Activated CD8-positive, alpha-beta memory T cell treated with anti-CD3 and anti-CD28 coated beads, Interleukin-2, amount 10 ng/mL, durations not matched to agents 7 days and 5 days (primary cell): ENCODE data around the gene UPP2. TPM values are rescaled to one million over a fixed set of nuclear protein-coding genes. Genes with fewer than 3 reads are reported as not detected.

Experiments used
- ATAC-seq: fragments of 150-1000 bp; cut with Tn5 transposase; one replicate; pipeline ENCODE4 v1.10.0; 2021; ENCODE audit warnings: moderate library complexity
- CTCF ChIA-PET: fragments of 350-600 bp; sonication (Branson Sonifier 250); formaldehyde crosslinking; loops from one replicate; lab custom pipeline; 2021; ENCODE audit warnings: antibody characterized with exemption; lab: Charles Lee
- DNase-seq: peaks from one replicate; pipeline ENCODE4 v3.0.0-alpha.2; 2020
- H3K27ac Mint-ChIP-seq: one replicate; pipeline ENCODE4 v1.8.0; 2021; ENCODE audit warnings: mild to moderate bottlenecking, mixed read lengths
- H3K27me3 Mint-ChIP-seq: one replicate; pipeline ENCODE4 v1.8.0; 2021; ENCODE audit warnings: mixed read lengths
- H3K36me3 Mint-ChIP-seq: one replicate; pipeline ENCODE4 v1.8.0; 2021; ENCODE audit warnings: mild to moderate bottlenecking, mixed read lengths
- H3K4me1 Mint-ChIP-seq: one replicate; pipeline ENCODE4 v1.8.0; 2021; ENCODE audit warnings: mixed read lengths
- H3K4me3 Mint-ChIP-seq: one replicate; pipeline ENCODE4 v1.8.0; 2021; ENCODE audit warnings: mild to moderate bottlenecking, moderate library complexity, mixed read lengths
- H3K9me3 Mint-ChIP-seq: one replicate; pipeline ENCODE4 v1.8.0; 2022; ENCODE audit warnings: low read depth, mixed read lengths
- total RNA-seq, 2 experiments: library from RNA; stranded (reverse); gene quantifications; one replicate each; pipeline ENCODE4 v1.2.3, GENCODE V29; 2021

The UPP2 gene
- total RNA-seq, 2 experiments from 2014 or later = not detected

DNA sequence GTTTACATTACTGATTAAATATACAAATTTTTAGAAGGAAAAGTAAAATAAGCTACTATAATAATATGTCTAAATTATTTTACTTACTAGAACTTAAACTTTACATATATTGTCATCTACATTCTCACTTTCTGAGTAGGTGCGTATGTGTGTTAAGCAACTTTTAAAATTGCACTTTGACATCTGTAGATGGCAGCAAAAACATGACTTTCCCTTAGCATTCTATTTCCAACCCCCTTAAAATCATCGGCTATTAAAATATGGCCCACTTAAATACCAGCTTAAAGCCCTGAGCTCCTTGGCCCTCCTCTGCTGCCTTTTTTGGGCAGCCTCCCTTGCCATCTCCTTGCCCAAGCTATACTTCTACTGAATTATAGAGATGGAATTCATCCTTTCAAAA is 78.0 kb downstream of the UPP2 start:
- Mint-ChIP-seq H3K9me3 (no peaks in the 10 kb centered on the region), H3K4me3 (no peak overlapping the region), H3K27ac (no peak overlapping the region), H3K27me3 (peaks cover 17% of the 10 kb centered on the region), H3K36me3 (no peaks in the 10 kb centered on the region), H3K4me1 (no peaks in the 10 kb centered on the region)
- ATAC-seq (no peak), DNase-seq (no peak)
- CTCF ChIA-PET = interaction anchor here (1.5 kb wide), 1 partner anchor 574 kb away, joined by 5 read pairs; no protein-coding TSS in a partner anchor

DNA sequence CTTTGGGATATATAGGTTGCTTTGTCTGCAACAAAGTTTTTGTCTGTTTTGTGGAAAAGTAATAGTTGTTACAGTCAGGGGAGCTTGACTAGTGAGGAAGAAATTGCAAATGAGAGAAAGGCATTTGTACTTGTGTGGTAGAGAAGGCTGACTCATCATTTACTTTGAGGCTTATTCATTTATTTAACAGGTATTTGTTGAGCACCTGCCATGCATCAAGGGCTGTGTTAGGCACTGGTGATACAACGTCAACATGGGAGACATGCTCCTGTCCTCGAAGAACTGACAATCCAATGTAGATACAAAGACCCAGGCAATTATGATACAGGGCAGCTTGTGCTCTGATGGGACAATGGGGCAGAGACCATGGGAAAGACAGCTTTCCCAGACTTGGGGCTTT is 79.5 kb downstream of the UPP2 start:
- Mint-ChIP-seq H3K9me3 (no peaks in the 10 kb centered on the region), H3K27me3 (peaks cover 16% of the 10 kb centered on the region), H3K4me1 (no peaks in the 10 kb centered on the region), H3K36me3 (no peaks in the 10 kb centered on the region), H3K27ac (no peak overlapping the region), H3K4me3 (no peak overlapping the region)
- DNase-seq = no peak
- CTCF ChIA-PET = no interaction called here
- ATAC-seq = no peak

DNA sequence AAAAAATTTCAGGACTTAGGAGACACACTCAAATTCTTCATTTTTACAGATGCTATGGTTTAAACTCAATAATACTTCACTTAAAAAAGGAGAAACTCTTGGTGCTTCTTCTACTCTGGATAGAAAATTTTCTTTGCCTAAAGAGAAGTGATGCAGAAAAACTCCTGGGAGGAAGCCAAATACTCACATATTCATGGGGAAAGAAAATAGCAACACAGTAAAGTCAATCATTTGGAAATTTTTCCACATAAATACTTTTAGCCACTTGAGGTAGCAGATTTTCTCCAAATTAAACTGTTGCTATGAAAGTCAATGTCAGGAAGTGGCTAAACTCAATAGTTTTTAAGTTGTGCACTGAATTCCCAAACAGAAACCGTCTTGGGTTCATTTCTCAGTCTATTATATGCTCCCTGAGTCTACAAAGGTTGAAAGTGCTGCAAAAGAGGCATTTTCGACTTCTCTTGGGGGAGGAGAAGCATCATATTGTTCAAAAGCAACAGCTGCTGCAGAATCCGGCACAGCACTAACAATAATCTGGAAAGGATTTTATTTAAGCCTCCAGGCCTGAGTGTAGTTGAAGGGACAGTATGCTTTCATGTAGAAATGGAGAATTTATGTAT is 81.1 kb downstream of the UPP2 start:
- DNase-seq = no peak
- H3K4me1 Mint-ChIP-seq = no peaks in the 10 kb centered on the region
- no peak overlapping the region for H3K27ac Mint-ChIP-seq
- no peaks in the 10 kb centered on the region for H3K36me3 Mint-ChIP-seq
- no peak overlapping the region for H3K4me3 Mint-ChIP-seq
- H3K9me3 Mint-ChIP-seq = no peaks in the 10 kb centered on the region
- CTCF ChIA-PET = no interaction called here
- no peak for ATAC-seq
- peaks cover 16% of the 10 kb centered on the region for H3K27me3 Mint-ChIP-seq

DNA sequence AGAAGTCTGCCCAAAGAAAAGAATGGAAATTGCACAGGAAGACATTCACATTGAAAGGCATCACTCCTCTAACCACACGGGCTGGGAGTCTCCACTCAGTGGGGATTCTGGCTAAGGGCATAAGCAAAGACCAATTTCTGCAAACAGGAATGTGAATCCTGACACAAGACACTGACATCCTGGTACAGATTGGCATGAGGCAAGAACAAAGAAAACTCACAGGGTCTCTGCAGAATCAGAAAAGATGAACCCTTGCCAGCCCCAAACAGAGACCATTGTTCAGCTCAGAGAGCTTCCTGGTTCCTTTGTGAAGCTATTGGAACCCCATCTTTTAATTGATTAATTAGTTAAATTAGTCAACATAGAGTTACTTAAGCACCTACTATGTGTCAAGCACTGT is 82.3 kb downstream of the UPP2 start:
- Mint-ChIP-seq H3K36me3 (no peaks in the 10 kb centered on the region), H3K4me3 (no peak overlapping the region), H3K27me3 (peaks cover 7% of the 10 kb centered on the region), H3K4me1 (no peaks in the 10 kb centered on the region), H3K27ac (no peak overlapping the region), H3K9me3 (no peaks in the 10 kb centered on the region)
- ATAC-seq (no peak), DNase-seq (no peak)
- CTCF ChIA-PET = no interaction called here

DNA sequence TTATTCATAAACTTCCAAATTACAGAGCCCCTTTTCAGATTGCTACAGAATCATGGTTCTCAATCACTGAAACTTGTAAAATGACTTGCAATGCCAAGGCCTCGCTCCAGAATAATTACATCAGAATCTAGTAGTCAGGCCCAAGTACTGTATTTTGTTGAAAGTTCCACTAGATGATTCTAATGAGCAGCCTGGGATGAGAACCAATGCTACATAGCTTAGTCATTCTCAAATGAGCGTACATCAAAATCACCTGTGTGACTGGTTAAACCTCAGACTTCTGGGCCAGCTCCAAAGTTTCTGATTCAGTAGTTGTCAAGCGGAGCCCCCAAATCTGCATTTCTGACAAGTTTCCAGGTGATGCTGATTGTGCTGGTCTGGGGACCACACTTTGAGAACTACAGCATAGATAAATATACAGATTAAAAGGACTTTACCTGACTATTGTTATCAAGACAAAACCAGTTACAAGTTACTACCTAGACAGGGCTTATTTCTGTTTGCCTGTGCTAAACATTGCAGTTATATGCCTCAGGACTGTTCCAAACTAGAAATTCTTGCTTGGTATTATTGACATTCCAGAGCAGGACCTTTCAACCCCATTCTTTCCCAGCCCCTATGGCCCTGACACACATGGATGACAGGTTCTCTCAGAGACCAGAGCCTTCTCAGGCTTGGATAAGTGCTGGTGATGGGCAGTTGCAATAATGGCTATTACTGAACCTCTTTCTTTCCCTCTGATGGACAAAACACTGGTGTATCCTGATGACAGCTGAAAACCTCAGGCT is 83.1 kb downstream of the UPP2 start:
- DNase-seq (no peak), ATAC-seq (no peak)
- Mint-ChIP-seq H3K27ac (no peak overlapping the region), H3K36me3 (no peaks in the 10 kb centered on the region), H3K4me1 (peaks cover 4% of the 10 kb centered on the region), H3K9me3 (no peaks in the 10 kb centered on the region), H3K27me3 (peaks cover 7% of the 10 kb centered on the region), H3K4me3 (no peak overlapping the region)
- CTCF ChIA-PET = no interaction called here

Other genes with a start within 250 kb of the UPP2 start
- 10 to 100 TPM; 18.7 to 19.4 TPM for gene ACVR1, start 225.5 kb upstream of the UPP2 start, total RNA-seq